ENCODE measurements around the gene MYDGF.

DNA sequence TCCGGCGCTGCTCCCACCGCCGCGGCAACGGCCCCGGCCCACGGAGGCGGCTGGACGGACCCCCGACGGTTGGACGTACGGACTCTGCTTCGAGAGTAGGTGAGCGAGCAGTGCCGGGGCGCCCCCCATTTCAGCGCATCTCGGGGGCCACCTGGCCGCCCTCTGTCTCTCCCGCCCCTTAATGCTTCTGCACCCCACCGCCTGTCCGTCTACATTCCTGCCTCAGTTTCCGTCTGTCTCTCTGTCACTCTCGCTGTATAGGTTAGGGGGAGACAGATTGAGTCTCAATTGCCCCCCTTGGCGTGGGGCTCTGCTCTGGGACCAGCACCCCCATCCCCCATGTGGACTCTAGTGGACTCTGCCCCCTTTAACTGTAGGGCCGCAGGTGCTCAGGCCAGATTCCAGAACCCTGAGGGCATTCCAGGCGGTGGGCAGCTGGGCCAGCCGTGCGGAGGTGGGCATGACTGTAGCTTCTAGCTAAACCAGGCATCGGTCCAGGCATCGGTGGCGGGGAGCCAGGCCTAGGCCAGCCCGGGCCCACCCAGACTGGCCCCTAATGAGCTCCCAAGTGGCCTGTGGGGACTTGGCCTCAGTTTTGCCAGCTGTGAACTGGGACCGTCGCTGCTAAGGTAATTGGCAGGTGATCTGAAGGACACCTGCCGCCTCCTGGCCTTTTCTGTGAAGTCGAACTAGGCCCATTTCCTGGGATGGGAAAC, 30.5 kb downstream of the MYDGF start:
- TF ChIP-seq CTCF (IDR thresholded peaks at IDR 0.05) (no peak), ZFX (IDR thresholded peaks at IDR 0.05; ENCODE audit: borderline replicate concordance) (no peak)

Measured in 22Rv1 (cell line).